Stimulated activated CD4-positive, alpha-beta T cell treated with anti-CD3 and anti-CD28 coated beads, TNF-alpha, amount 100 ng/mL, for 1 hour (primary cell): ENCODE results near the gene PEAK1.

ENCODE experiments used
- DNase-seq, 3 donors: peaks; one replicate each; pipeline ENCODE4 v3.0.0-alpha.2; 2020; ENCODE audit warnings: low read depth in 3 of 3, low spot score in 1 of 3

PEAK1 gene

GRCh38 chr15:77361456-77361855, 58.4 kb downstream of the PEAK1 start:
- no peak for DNase-seq

GRCh38 chr15:77358545-77359240, 61.2 kb downstream of the PEAK1 start:
- no peak for DNase-seq

GRCh38 chr15:77356305-77356704, 63.6 kb downstream of the PEAK1 start:
- DNase-seq, result no peak

- DNase-seq, result no peak
These were observed 64.6 kb downstream of the PEAK1 start for GRCh38 chr15:77355321-77355720.

DNA sequence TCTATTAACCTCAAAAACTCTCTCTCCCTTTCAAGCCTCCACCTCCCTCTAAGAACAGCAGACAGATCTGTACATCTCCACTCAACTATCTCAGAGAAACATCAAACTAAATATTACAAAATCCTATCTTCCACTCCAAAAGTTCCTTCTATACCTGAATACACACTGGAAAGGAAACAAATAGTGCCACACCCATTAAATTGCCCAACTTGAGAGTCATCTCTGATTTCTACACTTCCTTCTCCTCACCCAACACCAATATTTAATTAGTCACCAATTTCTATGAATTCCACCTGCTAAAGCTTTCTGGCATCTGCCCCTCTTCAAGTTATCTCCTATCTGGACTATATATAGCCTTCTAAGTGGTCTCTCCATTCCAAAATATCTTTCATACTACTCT, 65.8 kb downstream of the PEAK1 start:
- DNase-seq, result no peak

GRCh38 chr15:77352887-77353286, 67.0 kb downstream of the PEAK1 start:
- no peak for DNase-seq

GRCh38 chr15:77350792-77351191, 69.1 kb downstream of the PEAK1 start:
- DNase-seq, result no peak

- no peak for DNase-seq
These were observed 70.2 kb downstream of the PEAK1 start for GRCh38 chr15:77349666-77350065.

DNA sequence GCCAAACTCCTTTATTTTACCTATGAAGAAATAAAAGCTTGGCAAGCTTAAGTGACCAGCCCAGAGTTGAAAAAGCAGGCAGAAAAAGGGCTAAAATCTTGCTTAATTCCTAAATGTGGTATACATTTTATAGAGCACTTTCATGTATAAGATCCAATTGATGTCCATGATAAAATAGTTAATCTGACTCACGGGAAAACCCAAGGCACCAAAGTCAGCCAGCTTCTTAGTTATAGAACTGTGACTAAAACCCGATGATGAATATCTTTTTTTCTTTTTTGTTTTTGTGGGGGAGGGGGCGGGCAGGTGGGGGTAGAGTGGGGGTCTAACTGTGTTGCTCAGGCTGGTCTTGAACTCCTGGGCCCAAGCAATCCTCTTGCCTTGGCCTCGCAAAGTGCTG, 71.4 kb downstream of the PEAK1 start:
- DNase-seq, result no peak

GRCh38 chr15:77347197-77347596, 72.7 kb downstream of the PEAK1 start:
- no peak for DNase-seq

DNA sequence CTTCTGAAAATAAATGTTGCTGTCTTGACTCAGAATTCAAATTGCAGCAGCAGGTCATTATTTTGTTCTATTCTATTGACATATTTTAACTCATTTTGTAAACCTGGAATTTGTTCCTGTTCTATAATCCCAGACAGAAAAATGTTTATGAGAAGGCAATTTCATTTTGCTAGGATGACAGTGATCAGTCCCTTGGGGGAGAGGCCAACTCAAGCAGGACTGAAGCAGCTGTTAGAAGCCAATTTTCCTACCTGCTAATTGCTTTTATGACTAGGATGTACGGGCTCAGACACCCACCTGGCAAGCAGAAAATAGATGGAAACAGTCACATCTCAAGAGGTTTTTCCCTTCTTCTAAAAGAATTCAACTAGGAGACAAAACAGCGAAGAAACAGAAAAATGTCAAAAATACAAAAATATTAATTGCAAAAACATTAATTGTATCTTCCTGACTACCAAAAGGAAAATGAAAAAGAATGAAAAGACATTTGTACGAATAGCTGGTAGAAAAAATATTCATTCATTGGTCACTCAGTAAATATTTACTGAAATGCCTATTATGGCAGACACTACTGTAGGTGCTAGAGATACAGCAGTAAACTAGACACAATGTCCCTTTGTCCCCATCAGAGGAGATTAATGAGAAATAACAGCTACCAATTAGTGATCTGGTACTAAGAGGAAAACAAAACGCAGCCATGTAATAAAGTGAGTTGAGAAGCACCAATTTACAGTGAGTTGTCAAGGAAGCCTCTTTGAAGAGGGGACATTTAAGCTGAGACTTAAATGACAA, 73.5 kb downstream of the PEAK1 start:
- no peak for DNase-seq

GRCh38 chr15:77342807-77343206, 77.1 kb downstream of the PEAK1 start:
- no peak for DNase-seq

DNA sequence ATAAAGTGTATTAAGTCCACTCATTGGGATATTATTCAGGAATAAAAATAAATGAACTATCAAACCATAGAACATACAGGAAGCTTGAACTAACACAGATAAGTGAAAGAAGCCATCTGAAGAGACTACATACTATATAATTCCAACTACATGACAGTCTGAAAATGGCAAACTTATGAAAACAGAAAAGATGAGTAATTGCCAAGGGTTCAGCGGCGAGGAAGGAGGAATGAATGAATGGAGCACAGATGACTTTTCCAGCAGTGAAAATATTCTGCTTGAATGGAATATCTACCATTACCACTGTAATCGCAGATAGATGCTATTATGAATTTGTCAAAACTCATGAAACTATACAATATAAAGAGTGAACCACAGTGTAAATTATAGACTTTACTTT, 79.7 kb downstream of the PEAK1 start:
- DNase-seq, result no peak

GRCh38 chr15:77336006-77336405, 83.9 kb downstream of the PEAK1 start:
- no peak for DNase-seq

DNA sequence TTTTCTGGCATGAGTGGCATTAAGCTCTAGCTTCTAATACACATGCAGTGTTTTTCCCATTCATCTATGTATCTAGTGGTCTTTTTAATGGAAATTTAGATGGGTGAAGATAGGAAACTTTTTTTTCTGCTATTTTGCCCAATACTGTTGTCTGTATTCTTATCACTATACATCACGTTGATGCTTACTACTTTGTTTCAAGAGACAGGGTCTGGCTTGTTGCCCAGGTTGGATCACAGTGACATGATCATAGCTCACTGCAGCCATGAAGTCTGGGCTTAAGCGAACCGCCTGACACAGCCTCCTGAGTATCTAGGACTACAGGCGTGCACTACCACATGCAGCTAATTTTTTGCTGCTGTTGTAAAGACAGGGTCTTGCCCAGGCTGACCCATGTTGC, 84.6 kb downstream of the PEAK1 start:
- DNase-seq, result no peak

GRCh38 chr15:77333166-77333565, 86.7 kb downstream of the PEAK1 start:
- DNase-seq, result no peak

DNA sequence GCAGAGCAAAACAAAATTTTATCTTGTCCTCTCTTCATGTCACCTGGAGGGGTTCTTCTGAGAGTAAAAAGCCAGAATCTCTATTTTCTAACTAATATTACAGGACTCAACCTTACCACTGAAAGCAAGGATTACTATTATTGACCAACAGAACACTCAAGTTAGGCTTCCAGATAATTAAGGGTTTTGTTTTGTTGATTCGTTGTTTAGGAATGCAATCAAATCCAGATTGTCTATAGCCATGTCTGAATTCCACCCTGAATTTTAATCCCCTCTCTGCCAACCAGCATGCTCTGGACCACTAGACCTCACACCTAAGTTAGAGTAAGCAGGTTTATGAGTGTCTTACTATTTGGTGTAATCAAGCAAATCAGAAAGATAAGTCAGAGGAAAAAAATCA, 90.7 kb downstream of the PEAK1 start:
- no peak for DNase-seq

- no peak for DNase-seq
These were observed 91.9 kb downstream of the PEAK1 start for GRCh38 chr15:77327844-77328529.

GRCh38 chr15:77327168-77327567, 92.7 kb downstream of the PEAK1 start:
- no peak for DNase-seq

DNA sequence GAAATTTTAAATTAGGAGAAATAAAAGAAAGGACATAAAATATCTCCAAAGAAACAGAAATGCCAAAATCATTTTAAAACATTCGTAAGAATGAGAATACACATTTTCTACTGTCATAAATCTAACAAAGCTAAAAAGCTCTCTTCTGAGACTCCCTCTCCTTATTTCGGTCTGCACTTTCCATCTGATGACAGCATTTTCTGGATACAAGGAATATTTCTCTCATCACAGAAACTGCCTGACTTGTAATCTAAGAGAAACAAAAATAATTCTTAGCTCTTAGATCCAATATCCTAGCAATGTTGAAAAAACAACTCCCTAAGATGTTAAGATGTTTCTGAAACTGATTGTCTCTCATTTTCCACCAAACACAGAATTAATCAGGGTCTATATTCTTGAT, 93.5 kb downstream of the PEAK1 start:
- DNase-seq, result no peak

- DNase-seq, result no peak
These were observed 107.4 kb downstream of the PEAK1 start for GRCh38 chr15:77312523-77312922.
